BE2C (cell line): Measurements from ENCODE around the gene ASCC1.

Experiments
- DNase-seq: peaks from one replicate; pipeline ENCODE4 v3.0.0-alpha.2; 2020
- H3K27me3 ChIP-seq: fragments of 250-450 bp; sonication (Bioruptor Pico); 2 replicates; pipeline ENCODE4 v1.5.1; 2020; ENCODE audit warnings: mild to moderate bottlenecking
- H3K36me3 ChIP-seq: fragments of 250-450 bp; sonication (Bioruptor Pico); 2 replicates; pipeline ENCODE4 v1.5.1; 2020; ENCODE audit warnings: mild to moderate bottlenecking
- H3K4me1 ChIP-seq: fragments of 250-450 bp; sonication (Bioruptor Pico); 2 replicates; pipeline ENCODE4 v1.5.1; 2020
- H3K4me3 ChIP-seq: 2 replicates; pipeline ENCODE4 v1.5.1; 2011; ENCODE audit warnings: low read depth, low read length
- H3K9me3 ChIP-seq: fragments of 250-450 bp; sonication (Bioruptor Pico); 2 replicates; pipeline ENCODE4 v1.5.1; 2020
- TF ChIP-seq, protein P1 (sequence below): IDR thresholded peaks from 2 replicates; pipeline ENCODE4 v1.5.1; 2012; ENCODE audit warnings: mild to moderate bottlenecking, low read depth, low read length

Gene ASCC1

DNA sequence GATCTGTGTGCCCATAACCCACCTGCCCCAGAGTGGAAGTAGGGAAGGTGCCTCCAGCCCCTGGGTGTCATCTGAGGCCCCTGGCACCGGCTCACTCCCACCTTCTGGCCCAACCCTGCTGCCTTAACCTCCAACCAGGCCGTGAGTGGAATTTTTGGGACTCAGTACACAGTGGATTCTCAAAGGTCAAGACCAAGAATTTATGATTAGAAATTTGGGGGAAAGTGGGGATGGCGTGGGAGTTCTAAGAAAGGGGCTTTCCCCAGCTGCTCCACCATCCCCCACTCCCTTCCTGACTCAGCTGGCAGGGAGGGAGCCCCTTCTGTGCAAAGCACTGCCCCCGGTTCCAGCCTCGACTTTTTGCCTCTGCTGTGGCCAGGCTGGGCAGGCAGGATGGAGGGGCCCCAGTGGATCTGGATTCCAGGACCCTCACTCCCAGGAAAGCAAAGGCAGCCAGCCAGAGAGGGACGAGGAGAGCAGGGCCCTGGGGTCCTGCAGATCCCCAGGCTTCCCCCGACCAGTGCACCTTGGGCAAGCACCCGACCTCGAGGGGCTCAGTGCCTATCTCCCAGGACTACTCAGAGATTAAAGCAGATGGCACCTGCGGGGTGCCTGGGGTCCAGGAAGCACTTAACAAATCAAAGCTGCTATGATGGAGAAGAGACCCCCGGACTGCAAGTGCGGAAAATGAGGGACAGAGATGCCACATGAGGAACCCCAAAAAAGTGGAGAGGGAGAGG, 140.5 kb downstream of the ASCC1 start:
- no peaks in the 10 kb centered on the region for H3K4me1 ChIP-seq
- H3K9me3 ChIP-seq = no peaks in the 10 kb centered on the region
- TF ChIP-seq, protein P1, sequence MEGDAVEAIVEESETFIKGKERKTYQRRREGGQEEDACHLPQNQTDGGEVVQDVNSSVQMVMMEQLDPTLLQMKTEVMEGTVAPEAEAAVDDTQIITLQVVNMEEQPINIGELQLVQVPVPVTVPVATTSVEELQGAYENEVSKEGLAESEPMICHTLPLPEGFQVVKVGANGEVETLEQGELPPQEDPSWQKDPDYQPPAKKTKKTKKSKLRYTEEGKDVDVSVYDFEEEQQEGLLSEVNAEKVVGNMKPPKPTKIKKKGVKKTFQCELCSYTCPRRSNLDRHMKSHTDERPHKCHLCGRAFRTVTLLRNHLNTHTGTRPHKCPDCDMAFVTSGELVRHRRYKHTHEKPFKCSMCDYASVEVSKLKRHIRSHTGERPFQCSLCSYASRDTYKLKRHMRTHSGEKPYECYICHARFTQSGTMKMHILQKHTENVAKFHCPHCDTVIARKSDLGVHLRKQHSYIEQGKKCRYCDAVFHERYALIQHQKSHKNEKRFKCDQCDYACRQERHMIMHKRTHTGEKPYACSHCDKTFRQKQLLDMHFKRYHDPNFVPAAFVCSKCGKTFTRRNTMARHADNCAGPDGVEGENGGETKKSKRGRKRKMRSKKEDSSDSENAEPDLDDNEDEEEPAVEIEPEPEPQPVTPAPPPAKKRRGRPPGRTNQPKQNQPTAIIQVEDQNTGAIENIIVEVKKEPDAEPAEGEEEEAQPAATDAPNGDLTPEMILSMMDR = no peak
- no peaks in the 10 kb centered on the region for H3K27me3 ChIP-seq
- no peaks in the 10 kb centered on the region for H3K36me3 ChIP-seq
- no peak for DNase-seq
- no peak overlapping the region for H3K4me3 ChIP-seq

DNA sequence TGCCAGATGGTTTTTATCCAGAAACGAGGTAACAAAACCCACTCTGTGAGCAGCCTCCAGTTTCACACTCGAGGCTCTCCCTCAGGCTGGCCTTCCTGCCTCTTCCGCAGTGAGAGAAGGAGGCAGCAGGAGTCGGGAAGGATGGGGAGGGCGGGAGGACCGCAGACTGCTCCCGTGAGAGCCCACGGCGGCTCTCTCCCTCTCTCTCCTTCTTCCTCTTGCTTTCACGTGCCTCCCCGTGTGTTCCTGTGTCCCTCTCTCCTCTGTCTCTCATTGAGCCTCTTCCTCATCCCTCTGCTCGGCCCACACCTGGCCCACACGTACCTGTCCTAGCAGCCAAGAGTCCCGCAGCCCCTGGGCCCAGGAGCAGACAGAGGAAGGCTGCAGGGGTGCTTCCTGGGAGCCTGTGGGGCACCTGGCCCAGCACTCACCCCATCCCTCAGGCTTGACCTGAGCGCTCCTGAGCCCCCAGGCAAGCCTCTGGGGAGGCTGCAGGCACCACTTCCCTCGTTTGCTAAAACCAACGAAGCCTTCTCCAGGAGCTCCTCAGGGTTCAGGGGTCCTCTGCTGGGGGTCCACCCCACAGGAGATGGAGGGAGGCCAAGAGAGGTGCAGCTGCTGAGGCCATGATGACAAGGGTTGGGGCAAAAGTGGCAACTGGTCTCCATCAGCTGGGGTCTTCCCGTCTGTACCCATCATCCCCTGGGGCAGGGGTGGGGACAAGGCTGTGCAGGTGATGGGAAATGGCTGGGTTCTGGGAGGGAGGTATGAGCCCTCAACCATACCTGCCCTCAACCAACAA, 141.3 kb downstream of the ASCC1 start:
- H3K27me3 ChIP-seq = no peaks in the 10 kb centered on the region
- no peak for DNase-seq
- no peaks in the 10 kb centered on the region for H3K9me3 ChIP-seq
- TF ChIP-seq, protein P1 = no peak
- no peaks in the 10 kb centered on the region for H3K36me3 ChIP-seq
- H3K4me1 ChIP-seq = peaks cover 4% of the 10 kb centered on the region
- no peak overlapping the region for H3K4me3 ChIP-seq

DNA sequence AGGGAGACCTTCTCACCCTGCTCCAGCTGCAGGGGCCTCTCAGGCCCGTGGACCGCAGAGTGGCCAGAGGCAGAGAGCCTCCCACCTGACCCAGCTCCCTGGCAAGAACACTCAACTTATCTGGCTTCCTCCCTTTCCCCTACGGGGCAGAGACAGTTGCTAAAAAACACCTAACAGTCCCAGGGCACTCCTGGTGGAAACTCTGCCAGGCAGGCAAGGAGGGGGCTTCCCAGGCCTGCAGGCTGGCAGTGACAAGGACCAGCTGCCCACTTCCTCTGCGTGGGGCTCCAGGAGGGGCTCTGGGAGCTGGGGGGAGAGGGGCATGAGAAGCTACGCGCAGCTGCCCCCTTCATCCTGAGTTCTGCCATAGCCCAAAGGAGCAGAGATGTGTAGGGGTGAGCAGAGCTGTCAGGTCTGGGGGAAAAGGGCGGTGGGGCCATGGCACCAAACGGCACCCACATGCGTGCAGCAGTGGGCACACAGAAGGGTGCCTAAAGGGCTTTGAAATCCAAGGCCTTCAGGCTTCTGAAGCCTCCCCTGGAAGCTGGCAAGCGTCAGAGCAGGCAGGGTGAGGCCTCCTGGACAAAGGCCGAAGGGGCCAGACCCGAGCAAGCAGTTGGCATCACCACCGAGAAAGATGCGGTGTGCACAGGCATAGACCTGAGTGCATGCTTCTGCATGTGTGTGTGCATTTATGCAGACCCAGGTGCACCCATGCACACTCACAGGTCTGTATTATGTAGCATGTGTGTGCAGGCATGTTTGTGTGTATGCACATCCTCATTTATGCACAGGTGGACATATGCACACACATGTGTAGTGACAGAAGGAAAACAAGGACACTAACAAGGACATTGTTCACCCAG, 142.1 kb downstream of the ASCC1 start:
- H3K4me3 ChIP-seq = no peak overlapping the region
- H3K27me3 ChIP-seq = no peaks in the 10 kb centered on the region
- no peaks in the 10 kb centered on the region for H3K36me3 ChIP-seq
- H3K4me1 ChIP-seq = peaks cover 6% of the 10 kb centered on the region
- H3K9me3 ChIP-seq = no peaks in the 10 kb centered on the region
- TF ChIP-seq, protein P1 = no peak
- DNase-seq = no peak

DNA sequence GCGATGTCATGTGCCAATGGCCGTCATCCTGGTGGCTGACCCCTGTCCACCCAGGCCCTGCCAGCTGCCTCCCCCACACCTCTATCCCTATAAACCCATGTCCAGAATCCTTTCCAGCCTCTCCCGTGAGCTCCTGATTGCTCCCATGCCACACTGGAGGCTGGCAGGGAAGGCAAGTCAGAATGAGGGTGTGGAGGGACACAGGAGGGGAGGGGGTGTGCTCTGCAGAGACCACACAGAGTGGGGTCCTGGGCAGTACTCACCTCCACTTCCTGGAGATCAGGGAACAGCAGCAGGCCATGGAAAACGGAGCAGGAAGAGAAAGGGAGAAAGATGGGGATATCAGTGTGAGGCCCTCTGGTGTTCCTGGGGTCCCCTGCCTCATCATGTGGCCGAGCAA, 143.4 kb downstream of the ASCC1 start:
- Histone ChIP-seq H3K27me3 (no peaks in the 10 kb centered on the region), H3K36me3 (no peaks in the 10 kb centered on the region), H3K4me3 (no peak overlapping the region), H3K4me1 (peaks cover 10% of the 10 kb centered on the region), H3K9me3 (no peaks in the 10 kb centered on the region)
- no peak for DNase-seq
- TF ChIP-seq, protein P1 = no peak

DNA sequence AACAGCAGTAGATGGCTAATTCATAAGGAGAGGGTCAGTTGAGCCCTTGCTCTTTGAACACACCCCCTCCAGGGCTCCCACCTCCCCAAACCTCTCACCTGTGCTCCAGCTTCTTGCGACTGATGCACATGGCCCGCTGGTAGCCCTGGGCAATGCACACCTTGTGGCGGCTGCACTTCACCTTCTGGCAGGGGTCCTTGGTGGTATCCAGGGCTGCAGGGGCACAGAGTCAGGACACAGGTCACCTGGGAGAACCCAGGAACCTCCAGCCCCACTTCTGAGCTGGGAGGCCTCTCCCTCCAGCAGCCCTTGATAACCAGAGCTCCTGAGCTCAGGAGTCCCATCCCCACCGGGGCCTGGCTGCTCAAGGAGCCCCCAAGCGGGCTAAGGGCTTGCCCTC, 144.0 kb downstream of the ASCC1 start:
- Histone ChIP-seq H3K9me3 (no peaks in the 10 kb centered on the region), H3K4me1 (peaks cover 10% of the 10 kb centered on the region), H3K4me3 (no peak overlapping the region), H3K27me3 (no peaks in the 10 kb centered on the region), H3K36me3 (no peaks in the 10 kb centered on the region)
- TF ChIP-seq, protein P1 = no peak
- DNase-seq = no peak
